GM21447 (cell line): ENCODE data around the gene AMY2B.
"Not testable (repeated sequence)": the region's sequence is repeated elsewhere in the genome, so short reads cannot be mapped to it uniquely, and the experiment has no call there.

Experiments
- ATAC-seq: cut with Tn5 transposase; IDR thresholded peaks from one replicate; pipeline ENCODE4 v1.9.1; 2021; ENCODE audit not compliant: unreplicated experiment

Gene AMY2B

DNA sequence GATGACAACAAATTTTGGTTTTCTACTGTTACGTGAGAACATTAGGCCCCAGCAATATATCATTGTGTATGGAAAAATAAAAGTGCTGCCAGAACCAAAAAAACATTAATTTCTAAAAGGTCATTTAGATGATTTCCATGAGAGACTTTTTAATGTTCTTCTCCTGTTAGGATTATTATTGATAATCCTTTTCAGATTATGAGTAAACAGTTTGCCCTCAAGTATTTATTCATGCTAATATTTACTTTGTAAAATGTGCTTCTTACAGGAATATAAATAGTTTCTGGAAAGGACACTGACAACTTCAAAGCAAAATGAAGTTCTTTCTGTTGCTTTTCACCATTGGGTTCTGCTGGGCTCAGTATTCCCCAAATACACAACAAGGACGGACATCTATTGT, at the start of gene AMY2B:
Gene AMY2B, plus strand, starts transcription at position 301 of the 400 bp plus-strand sequence. Its CDS starts 14 bp downstream, at position 315.
- not testable (repeated sequence) for ATAC-seq

DNA sequence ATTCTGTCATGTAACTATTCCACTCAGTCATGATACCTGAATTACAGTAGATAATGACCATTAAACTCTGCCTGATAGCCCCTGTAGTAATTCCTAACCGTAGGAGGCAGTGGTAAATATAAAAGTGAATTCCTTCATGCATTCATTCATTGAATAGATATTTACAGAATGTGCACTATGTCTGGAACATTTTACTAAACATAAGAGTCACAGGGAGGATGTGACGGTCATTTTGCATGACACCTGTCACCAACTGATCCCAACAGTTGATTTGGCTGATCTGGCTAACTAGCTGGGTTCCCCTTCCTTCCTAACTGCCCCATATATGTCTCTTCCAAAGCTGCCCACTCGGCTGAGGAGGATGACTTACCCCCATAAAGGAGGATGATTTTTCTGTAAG, 48.0 kb upstream of the AMY2B start:
- no peak for ATAC-seq

DNA sequence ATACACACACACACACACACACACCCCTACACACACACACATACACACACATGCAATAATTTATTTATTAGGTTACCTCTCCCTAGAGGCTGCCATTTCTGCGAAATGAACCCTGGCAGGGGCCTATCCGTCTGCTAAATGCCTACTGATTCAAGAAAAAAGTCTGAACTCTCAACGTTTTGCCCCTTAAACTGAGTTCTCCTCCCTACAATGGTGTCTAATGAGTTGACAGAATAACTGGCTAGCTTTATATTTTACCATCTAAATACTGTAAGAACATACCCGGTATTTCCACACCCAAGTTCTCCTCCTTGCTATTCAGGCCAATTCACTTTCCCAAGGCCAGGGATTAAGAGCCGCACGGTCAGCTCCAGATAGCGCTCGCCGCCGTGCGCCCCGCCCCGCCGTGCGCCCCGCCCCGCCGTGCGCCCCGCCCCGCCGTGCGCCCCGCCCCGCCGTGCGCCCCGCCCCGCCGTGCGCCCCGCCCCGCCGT, 46.2 kb upstream of the AMY2B start:
- ATAC-seq, result peak; percentile 47

DNA sequence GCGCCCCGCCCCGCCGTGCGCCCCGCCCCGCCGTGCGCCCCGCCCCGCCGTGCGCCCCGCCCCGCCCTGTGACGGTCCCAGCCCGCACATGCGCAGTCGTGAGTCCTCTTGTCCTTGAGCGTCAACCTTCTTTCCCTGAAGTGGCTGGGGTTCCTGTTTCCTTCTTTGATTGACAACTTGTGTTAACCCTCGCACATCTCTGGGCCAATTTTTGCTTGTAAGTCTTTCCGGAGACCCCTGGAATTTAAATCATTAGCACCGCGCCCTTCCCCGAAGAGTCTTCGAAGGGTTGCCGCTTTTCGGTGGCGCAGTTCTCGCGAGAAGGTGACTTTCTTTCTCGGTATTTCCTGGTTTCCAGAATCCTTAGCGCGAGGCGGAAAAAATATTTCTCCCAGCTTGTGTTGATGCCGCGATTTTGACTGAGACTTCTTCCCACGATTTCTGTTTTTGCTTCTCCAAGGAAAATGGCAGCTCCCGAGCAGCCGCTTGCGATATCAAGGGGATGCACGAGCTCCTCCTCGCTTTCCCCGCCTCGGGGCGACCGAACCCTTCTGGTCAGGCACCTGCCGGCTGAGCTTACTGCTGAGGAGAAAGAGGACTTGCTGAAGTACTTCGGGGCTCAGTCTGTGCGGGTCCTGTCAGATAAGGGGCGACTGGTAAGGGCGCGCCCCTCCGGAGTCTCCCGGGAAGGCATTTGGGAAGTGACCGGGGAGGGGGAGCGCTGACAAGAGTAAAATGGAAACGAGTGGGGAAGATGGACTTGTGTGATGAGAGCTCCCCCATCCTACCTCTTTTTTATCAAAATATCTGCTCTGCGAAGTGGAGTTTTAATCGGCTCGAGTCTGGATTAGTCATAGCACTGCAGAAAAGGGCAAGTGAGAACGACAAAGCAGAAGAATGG, 45.5 kb upstream of the AMY2B start, which contains the start of gene RNPC3:
Gene RNPC3, plus strand, starts transcription at position 93 of the 901 bp plus-strand sequence. Its CDS starts 372 bp downstream, at position 465.
- ATAC-seq, result peak; percentile 88

DNA sequence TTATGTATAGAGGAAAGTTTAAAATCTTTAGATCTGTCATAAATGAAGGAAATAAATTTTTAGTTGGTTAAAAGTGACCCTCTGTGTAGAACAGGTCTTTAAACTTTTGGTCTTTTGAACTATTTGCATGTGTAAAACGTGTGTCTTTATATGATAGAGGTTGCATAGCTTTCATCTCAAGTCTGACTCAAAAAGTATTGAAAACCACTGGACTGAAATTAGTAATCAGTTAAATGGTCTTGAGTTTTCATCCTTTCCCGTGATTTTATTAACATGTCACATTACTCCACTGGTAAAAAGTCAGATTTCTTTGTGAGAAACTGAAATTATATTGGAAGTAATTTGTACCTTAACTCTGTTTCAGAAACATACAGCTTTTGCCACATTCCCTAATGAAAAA, 44.1 kb upstream of the AMY2B start:
- ATAC-seq, result no peak

DNA sequence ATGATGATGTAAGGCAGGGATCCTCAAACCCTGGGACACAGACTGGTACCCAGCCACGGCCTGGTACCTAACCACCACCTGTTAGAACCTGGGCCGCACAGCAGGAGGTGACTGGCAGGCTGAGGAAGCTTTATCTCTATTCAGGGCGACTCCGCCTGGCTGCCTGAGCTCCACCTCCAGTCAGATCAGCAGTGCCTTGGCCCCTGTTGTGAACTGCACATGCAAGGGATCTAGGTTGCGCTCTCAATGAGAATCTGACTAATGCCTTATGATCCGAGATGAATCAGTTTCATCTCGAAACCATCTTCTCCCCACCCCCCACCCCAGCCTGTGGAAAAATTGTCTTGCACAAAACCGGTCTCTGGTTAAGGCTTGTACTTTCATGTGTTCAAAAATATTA, 41.6 kb upstream of the AMY2B start:
- ATAC-seq, result no peak

DNA sequence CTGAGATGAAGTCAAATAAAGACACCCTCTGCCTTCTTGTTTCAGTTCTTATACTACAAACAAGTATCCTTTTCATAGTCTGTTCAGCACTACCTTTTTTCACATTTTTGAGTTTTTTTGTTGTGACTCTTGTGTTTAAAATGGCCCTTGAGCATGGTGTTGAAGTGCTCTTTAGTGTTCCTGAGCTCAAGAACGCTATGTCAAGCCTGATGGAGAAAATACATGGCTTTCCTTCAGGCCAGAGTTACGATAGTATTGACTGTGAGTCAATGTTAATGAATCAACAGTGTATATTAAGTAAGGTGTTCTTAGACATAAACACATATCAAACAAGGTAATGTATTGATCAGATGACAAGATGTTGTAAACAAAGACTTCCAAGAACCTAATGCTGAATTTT, 33.2 kb upstream of the AMY2B start:
- ATAC-seq, result no peak

DNA sequence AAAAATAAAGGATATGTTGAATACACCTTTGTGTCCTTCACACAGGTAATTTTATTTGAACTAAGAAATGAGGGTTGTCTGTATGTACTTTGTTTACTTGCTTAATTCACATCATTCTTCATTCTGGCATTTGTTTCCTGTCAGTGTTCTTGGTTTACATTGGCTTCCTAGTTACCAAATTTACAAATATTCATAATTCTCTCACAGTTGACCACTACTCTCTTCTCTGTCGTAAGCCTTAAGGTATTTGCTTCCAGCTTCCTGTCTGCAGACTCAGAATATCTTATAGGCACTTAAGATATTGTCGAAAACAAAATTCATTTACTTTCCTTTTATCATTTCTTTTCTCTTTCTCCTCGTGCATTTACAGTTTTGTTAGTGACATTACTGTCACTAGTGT, 30.0 kb upstream of the AMY2B start:
- no peak for ATAC-seq

DNA sequence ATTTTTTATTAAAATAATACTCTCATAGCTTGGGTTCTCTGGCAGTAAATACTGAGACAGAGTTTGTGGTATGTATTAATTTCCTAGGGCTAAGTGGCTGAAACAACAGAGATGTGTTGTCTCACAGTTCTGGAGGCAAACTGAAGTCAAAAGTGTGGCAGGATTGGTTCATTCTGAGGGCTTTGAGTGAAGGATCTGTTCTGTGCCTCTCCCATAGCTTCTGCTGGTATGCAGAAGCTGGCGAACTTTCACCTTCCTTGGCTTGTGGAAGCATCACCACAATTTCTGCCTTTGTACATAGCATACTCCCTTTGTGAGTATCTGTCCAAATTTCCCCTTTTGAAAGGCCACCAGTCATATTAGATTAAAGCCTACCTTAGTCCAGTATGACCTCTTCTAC, 24.9 kb upstream of the AMY2B start:
- ATAC-seq, result no peak

DNA sequence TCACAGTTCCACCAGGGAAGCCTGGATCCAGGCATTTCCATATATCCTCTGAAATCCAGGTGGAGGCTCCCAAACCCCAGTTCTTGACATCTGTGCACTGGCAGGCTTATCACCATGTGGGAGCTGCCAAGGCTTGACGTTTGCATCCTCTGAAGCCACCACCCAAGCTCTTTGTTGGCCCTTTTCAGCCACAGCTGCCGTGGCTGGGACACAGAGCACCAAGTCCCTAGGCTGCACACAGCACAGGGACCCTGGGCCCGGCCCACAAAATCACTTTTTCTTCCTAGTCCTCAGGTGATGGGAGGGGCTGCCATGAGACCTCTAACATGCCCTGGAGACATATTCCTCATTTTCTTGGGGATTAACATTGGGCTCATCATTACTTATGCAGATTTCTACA, 23.5 kb upstream of the AMY2B start:
- ATAC-seq, result no peak

DNA sequence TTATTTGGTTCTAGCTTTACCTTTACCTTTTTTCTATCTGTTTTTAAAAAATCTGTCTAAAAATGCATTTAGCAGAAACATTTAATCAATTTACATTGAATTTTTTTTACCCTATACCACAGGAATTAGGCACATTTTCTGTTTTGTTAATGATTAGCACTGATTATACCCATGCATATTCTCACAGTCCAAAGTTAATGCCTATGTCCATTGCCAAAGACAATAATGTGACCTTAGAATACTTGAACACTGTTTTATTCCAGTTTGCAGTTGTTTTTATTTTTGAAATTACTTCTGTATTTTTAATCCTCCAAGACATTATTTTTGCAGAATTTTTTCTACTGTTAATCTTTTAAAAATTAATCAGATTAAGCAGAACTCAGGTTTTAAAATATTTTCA, 11.0 kb upstream of the AMY2B start:
- ATAC-seq, result no peak

DNA sequence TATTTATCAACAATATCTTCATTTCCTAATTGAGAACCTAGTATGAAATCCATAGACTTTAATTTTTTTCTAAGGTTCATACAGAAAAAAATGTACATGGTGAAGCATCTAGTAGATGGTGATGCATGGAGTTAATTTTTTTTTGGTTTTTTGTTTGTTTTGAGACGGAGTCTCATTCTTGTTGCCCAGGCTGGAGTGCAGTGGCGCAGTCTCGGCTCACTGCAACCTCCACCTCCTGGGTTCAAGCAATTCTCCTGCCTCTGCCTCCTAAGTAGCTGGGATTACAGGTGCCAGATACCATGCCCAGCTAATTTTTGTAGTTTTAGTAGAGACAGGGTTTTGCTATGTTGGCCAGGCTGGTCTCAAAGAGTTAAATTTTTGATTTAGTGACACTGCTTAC, 10.3 kb upstream of the AMY2B start:
- ATAC-seq, result not testable (repeated sequence)

DNA sequence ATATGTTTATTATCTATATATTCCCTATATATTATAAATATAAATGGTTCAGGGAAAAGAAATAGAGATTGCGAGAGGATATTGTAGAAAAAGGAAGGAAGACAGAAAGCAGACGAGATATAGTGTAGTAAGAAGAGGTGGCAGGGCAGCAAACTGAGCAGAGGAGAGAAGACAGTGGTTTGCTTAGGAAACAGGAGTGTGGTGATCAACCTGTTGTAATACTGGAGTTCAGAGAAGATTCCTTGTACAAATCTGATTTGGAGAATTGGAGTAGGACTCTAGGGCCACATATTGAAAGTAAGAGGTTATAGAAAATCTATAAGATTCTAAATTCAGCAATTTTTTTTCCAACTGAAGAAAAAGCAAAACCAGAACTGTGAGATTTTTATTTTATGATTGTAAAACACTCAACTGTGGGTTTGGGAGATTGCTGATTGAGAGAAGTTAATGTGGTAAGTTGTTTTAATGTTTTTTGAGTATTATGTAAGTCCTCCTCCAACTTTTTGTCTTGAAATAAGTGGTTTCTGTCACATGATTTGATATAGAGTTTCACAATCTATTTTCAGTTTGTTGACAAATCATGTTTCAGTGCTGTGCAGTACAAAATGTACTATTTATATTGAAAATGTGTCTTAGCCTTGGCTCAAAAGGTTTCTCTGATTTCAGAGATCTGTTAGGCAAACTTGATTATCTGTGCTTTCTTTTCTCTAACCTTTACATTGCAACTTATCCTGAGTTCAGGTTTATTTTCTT, 9.6 kb upstream of the AMY2B start:
- peak; percentile 90 for ATAC-seq

DNA sequence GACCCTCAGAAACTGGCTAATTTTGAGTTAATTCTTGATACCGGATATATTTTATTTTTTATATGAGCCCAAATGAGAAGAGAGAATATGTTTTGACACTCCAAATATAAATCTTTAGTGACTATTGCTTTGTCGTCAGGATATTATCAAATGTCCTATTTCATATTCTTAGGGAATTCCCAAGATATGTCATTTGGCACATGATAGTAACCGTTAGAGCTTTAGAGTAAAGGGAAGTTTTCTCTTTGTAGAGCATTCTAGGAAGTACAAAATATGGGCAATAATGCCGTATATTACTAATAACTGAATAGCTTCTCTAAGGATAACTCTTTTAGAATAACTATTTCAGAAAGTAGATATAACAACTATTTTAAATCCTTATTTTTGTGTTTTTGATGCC, 8.3 kb upstream of the AMY2B start:
- ATAC-seq, result no peak

DNA sequence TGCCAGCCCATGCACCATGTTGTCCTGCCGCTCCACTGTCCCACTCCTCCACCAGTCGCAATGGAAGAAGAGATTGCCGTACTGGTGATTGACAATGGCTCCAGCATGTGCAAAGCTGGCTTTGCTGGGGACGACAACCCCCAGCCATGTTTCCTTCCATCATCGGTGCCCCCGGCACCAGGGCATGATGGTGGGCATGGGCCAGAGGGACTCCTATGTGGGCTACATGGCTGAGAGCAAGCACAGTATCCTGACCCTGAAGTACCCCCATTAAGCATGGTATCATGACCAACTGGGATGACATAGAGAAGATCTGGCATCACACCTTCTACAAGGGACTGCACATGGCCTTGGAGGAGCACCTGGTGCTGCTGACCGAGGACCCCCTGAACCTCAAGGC, 1.9 kb upstream of the AMY2B start:
- ATAC-seq, result no peak

DNA sequence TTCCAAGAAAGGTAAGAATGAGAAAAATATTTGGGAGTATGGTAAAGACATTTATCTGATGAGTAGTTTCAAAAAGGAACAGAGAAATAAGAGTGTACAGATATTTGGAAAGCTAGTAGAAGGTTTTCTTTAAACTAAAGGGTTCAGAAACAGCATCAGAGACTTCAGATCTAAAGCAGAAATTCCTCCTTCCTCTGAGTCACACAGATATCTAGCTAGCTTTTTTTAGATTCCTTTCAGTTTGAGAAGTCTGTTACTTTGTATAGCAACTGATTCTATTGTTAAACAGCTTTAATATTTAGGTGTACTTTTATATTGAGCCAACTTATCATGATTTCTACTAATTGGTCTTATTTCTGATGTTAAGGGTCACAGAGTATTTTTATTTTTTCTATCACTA, 4.7 kb downstream of the AMY2B start:
- ATAC-seq, result no peak

DNA sequence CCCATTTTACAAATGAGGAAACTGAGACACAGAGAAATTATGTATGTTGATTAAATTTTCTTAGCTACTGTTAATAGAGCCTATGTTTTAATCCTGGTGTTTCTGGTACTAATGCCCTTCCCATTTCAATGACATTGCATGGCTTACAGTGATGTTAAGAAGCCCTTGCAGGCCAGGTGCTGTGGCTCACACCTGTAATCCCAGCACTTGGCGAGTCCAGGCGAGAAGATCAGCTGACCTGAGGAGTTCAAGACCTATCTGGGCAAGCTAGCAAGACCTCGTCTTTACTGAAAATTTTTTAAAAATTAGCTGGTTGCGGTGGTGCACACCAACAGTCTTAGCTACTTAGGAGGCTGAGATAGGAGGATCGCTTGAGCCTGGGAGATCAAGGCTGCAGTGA, 5.4 kb downstream of the AMY2B start:
- not testable (repeated sequence) for ATAC-seq

DNA sequence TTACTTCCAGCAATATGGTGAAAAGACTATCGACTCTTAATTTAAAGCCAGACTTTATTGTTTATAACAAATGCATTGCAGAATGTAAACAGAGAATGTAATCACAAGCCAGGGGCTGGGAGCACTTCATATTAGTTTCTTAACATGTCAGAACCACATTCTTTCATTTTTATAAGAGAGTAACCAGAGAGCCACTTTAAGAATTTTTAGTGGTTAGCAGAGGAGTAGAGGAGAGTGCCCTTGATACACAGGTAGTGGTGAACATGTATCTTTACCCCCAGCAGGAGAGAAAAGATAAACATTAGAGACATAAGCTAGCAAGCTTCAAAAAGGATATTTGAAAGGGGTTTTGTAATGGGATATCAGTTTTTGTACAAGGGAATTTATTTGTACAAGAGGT, 11.1 kb downstream of the AMY2B start:
- ATAC-seq, result no peak

DNA sequence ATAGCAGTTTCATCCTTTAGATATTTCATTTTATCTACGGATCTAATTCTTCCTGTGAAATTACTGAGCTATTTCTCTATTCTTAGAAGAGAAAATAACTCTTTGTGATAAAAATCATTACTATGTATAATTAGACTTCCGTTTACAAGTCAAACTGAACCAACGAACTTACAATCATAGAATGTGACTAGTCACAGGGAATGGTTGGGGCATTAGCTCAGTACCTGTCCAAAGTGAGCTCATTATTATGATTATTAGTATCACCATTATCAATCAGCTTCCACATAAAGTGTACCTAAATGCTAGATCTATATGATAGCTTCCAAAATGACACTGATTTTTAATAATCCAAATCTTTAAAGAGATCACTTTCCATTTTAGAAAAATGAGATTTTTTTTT, 12.5 kb downstream of the AMY2B start:
- ATAC-seq, result no peak

DNA sequence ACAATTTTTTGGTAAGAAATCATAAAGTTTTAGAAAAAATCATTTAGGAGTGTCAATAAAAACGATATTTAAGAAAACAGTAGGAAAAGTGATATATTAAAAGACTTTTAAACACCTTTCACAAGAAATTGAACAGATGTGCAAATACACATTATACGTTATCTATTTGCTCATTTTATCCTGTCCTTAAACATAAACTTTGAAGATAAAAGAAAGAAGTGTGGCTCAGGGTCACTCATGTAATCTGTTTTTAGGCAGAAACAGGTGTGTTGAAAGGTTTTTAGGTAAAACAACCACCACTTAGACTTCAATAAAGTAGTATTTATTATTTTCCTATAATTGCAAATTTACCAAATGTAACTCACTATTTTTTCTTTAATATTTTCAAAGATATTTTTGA, 13.1 kb downstream of the AMY2B start:
- no peak for ATAC-seq

DNA sequence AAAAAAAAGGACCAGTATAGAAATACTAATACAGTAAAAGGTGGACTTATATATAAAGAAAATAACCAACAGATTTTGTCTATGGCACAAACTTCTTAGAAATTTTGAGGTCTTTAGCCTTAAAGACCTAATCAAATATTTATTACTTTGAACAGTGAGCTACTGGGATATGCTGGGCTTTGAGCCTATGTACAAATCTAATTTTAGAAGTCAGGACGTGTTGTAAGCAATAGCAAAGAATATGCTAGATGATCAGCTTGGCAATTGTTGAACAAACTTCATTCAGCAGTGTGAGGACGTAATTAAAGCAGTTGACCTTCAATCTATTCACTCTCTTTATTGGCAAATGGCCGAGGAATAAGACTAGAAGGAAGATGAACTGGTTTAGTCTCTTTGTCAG, 31.4 kb downstream of the AMY2B start:
- ATAC-seq, result not testable (repeated sequence)

DNA sequence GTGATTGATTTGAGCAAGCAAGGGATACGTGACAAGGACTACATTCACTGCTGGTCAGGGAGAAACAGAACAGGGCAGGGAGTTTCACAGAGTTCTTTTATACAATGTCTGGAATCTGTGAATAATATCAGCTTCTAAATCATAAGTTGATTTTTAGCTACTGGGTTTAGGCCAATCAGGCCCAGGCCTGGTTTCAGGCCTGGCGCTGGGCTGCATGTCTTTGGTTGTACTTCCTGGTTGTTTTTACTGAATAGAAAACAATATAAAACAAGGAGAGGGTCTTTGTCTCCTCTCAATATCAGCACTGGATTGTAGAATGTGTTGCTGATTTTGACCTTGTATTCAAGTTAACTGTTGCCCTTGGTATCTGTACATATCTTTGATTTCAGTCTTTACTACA, 45.0 kb downstream of the AMY2B start:
- no peak for ATAC-seq
